Lung (tissue), 12 donors: ENCODE results near the gene NXPH1. TPM values are rescaled to one million over a fixed set of nuclear protein-coding genes. Genes with fewer than 3 reads are reported as not detected.

Experiments
- ATAC-seq: fragments of 200-7000 bp; cut with Tn5 transposase; one replicate; pipeline ENCODE4 v1.9.1; 2020; ENCODE audit warnings: moderate number of reproducible peaks; ENCODE audit not compliant: insufficient read depth, low FRiP score
- DNase-seq, 3 donors: peaks; one replicate each; pipeline ENCODE4 v3.0.0-alpha.2; 2013 to 2017
- H3K27ac ChIP-seq, 2 donors: one replicate each; pipeline ENCODE4 v1.5.1; 2013; ENCODE audit warnings: mild to moderate bottlenecking in 2 of 2, moderate library complexity in 2 of 2, control low read depth in 1 of 2, inconsistent platforms in 1 of 2, low read depth in 1 of 2, low read length in 1 of 2
- H3K27me3 ChIP-seq, 3 donors: one replicate each; pipeline ENCODE4 v1.5.1; 2013; ENCODE audit warnings: low read length in 2 of 3; ENCODE audit not compliant: control insufficient read depth in 3 of 3, insufficient read depth in 3 of 3
- H3K36me3 ChIP-seq, 4 donors: one replicate each; pipeline ENCODE4 v1.5.1; 2013; ENCODE audit warnings: low read length in 4 of 4, mild to moderate bottlenecking in 1 of 4, moderate library complexity in 1 of 4; ENCODE audit not compliant: control insufficient read depth in 4 of 4, insufficient read depth in 4 of 4
- H3K4me1 ChIP-seq, 5 donors: one replicate each; pipeline ENCODE4 v1.5.1; 2013; ENCODE audit warnings: low read length in 5 of 5, mild to moderate bottlenecking in 2 of 5, moderate library complexity in 1 of 5; ENCODE audit not compliant: control insufficient read depth in 5 of 5, insufficient read depth in 5 of 5
- H3K4me3 ChIP-seq: one replicate; pipeline ENCODE4 v1.5.1; 2013; ENCODE audit warnings: mild to moderate bottlenecking, control low read depth, moderate library complexity
- H3K9ac ChIP-seq, 2 donors: one replicate each; pipeline ENCODE4 v1.5.1; 2013; ENCODE audit warnings: low read length in 2 of 2, control low read depth in 1 of 2; ENCODE audit not compliant: insufficient read depth in 1 of 2
- H3K9me3 ChIP-seq, 4 donors: one replicate each; pipeline ENCODE4 v1.5.1; 2013; ENCODE audit warnings: low read length in 3 of 4, mild to moderate bottlenecking in 1 of 4, moderate library complexity in 1 of 4; ENCODE audit not compliant: control insufficient read depth in 4 of 4, insufficient read depth in 3 of 4
- WGBS, 2 donors: extraction: QIAGEN DNeasy Blood & Tissue Kit; methylation state at CpG; one replicate each; pipeline ENCODE4 v1.1.7; 2013; 5-methylcytosine and 5-hydroxymethylcytosine counted together
- polyA plus RNA-seq, 2 donors: library from polyadenylated mRNA; stranded (reverse); fragments of 200-250 nt; gene quantifications; one replicate each; pipeline ENCODE4 v1.2.1, GENCODE V29; 2013
- total RNA-seq, 2 donors: library from RNA; depleted of rRNA in 1 of 2; stranded (reverse); fragments of >200 nt in 1 of 2; gene quantifications; one replicate each; pipeline ENCODE4 v1.2.1, GENCODE V29; 2014 to 2021
- TF ChIP-seq, protein P1 (sequence below): IDR thresholded peaks from 2 replicates; pipeline ENCODE4 v1.5.1; 2012; ENCODE audit warnings: mild to moderate bottlenecking; ENCODE audit errors: control extremely low read depth, extremely low read depth
- donor health status: control.
- donor health status: control.
- donor health status: Bipolar disorder and iron deficiency.
- donor health status: healthy.
- donor health status: DM: yes; HTN: yes; CAD: no.

Gene NXPH1
- total and polyA plus RNA-seq, 4 donors = 0.09 to 0.17 TPM; not detected in 2

- ATAC-seq (no peak), DNase-seq (no peak)
- no peak overlapping the region for H3K27ac ChIP-seq
- TF ChIP-seq, protein P1, sequence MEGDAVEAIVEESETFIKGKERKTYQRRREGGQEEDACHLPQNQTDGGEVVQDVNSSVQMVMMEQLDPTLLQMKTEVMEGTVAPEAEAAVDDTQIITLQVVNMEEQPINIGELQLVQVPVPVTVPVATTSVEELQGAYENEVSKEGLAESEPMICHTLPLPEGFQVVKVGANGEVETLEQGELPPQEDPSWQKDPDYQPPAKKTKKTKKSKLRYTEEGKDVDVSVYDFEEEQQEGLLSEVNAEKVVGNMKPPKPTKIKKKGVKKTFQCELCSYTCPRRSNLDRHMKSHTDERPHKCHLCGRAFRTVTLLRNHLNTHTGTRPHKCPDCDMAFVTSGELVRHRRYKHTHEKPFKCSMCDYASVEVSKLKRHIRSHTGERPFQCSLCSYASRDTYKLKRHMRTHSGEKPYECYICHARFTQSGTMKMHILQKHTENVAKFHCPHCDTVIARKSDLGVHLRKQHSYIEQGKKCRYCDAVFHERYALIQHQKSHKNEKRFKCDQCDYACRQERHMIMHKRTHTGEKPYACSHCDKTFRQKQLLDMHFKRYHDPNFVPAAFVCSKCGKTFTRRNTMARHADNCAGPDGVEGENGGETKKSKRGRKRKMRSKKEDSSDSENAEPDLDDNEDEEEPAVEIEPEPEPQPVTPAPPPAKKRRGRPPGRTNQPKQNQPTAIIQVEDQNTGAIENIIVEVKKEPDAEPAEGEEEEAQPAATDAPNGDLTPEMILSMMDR = no peak
- H3K27me3 ChIP-seq = no peaks in the 10 kb centered on the region
- H3K9me3 ChIP-seq = no peaks in the 10 kb centered on the region
- 70 to 83% methylated on average over 1 of the region's 1 CpG for WGBS, 2 donors
- H3K4me1 ChIP-seq = no peaks in the 10 kb centered on the region
- H3K9ac ChIP-seq = no peak overlapping the region
- no peaks in the 10 kb centered on the region for H3K36me3 ChIP-seq
- no peak overlapping the region for H3K4me3 ChIP-seq
These were observed 328.3 kb downstream of the NXPH1 start for GRCh38 chr7:8761731-8762130.

GRCh38 chr7:8762803-8763202 is 329.4 kb downstream of the NXPH1 start:
- ATAC-seq = no peak
- H3K4me1 ChIP-seq = no peaks in the 10 kb centered on the region
- no peak overlapping the region for H3K9ac ChIP-seq
- 73 to 74% methylated on average over 9 of the region's 9 CpGs for WGBS, 2 donors
- TF ChIP-seq, protein P1 = no peak
- DNase-seq = no peak
- H3K9me3 ChIP-seq = no peaks in the 10 kb centered on the region
- H3K27me3 ChIP-seq = no peaks in the 10 kb centered on the region
- no peak overlapping the region for H3K4me3 ChIP-seq
- no peaks in the 10 kb centered on the region for H3K36me3 ChIP-seq
- H3K27ac ChIP-seq = no peak overlapping the region

DNA sequence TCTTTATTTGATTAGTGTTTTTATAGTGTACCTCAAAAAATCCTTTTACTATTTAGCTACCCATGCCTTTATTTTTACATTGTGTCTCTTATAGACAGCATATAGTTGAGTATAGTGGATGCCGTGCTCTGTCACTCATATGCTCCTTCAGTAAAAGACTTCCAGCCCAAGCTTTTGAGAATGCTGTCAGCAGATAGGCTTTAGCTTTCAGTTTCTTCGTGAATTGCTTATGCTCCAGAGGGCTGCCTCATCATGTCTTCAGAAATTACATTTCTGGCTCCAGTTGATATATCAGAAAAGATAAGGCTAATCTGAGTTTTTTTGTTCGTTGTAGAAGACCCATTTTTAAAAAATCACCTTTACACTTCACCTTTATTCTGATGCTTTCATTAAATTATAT is 332.0 kb downstream of the NXPH1 start:
- TF ChIP-seq, protein P1 = no peak
- H3K4me3 ChIP-seq = no peak overlapping the region
- no peak for DNase-seq
- H3K27ac ChIP-seq = no peak overlapping the region
- WGBS, 2 donors = 74 to 83% methylated on average over 3 of the region's 3 CpGs
- H3K36me3 ChIP-seq = no peaks in the 10 kb centered on the region
- H3K4me1 ChIP-seq = no peaks in the 10 kb centered on the region
- ATAC-seq = no peak
- no peak overlapping the region for H3K9ac ChIP-seq
- H3K27me3 ChIP-seq = no peaks in the 10 kb centered on the region
- no peaks in the 10 kb centered on the region for H3K9me3 ChIP-seq

GRCh38 chr7:8773518-8773917 is 340.1 kb downstream of the NXPH1 start:
- Histone ChIP-seq H3K4me1 (no peaks in the 10 kb centered on the region), H3K27ac (no peak overlapping the region), H3K4me3 (no peak overlapping the region), H3K9ac (no peak overlapping the region), H3K36me3 (no peaks in the 10 kb centered on the region), H3K27me3 (no peaks in the 10 kb centered on the region), H3K9me3 (peaks cover 0 to 5% (median 0%) of the 10 kb centered on the region in 4 donors)
- TF ChIP-seq, protein P1 = no peak
- no peak for DNase-seq
- ATAC-seq = no peak
